ENCODE results near the gene TFF1.

Gene TFF1

DNA sequence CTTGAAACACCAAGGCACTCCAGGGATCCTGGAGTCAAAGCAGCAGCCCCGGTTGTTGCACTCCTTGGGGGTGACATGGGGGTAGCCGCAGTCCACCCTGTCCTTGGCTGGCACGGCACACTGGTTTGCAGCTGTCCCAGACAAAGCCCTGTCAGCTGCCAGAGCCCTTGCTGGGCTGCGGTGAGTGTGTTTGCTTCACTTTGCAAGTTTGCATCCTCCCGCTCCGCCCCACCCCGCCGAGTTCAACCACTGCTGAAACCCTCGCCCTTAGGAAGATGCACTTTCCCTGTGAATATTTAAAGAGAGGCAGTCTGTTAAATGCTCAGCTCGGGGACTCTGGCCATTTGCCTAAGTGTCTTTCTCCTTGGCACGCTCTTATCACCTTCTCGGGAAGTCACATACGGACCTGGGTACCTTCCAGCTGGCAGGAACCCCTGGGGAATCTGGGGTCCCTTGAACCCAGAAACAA, 52.8 kb downstream of the TFF1 start:
- H3K27me3 ChIP-seq, result peaks cover 0 to 29% (median 0%) of the 10 kb centered on the region in 11 experiments; a peak in 7 of 22 replicates
- peaks cover 26 to 98% (median 87%) of the 10 kb centered on the region in 10 experiments for H3K4me1 ChIP-seq
- peak in 3 of 11 experiments; percentile 42 to 78 (median 77); a peak in 4 of 22 replicates for TF ChIP-seq Cebpa-rat (IDR thresholded peaks at IDR 0.05)
- H3K9ac ChIP-seq, result peak overlapping the region in 5 of 11 experiments; percentile 15 to 66 (median 60); a peak in 10 of 22 replicates
- no peaks in the 10 kb centered on the region for H3K36me3 ChIP-seq
- H4K20me1 ChIP-seq, result no peaks in the 10 kb centered on the region; a peak in 1 of 22 replicates
- H3K9me3 ChIP-seq (replicated peaks in 1 of 11), result no peaks in the 10 kb centered on the region
- H3K27ac ChIP-seq, result peak overlapping the region in 4 of 11 experiments; percentile 65 to 68 (median 67); a peak in 10 of 22 replicates
- H3K4me3 ChIP-seq, result no peak overlapping the region
- H3K4me2 ChIP-seq, result peak overlapping the region; percentile 15 to 85 (median 79)

DNA sequence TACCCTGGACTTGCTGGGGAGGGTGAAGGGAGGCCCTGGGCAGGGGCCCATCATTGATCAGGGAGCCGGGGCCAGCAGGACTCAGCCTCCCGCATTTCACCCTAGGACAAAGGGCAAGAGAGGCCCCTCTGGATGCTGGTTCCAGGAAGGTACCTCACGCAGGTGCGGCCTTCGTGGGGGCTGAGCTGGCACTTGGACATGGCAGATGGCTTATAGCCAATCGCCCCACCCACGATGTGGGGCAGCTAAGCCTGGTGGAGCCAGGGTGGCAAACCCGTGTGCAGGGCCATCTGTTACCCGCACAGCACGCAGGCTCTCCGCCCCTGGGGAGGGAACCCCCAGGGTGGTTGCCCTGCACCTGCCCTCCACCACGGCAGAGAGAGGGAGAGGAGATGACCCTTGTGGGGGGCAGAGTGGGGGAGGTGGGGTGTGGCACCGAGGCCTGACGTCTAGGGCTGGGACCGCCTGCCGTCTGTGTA, 53.7 kb downstream of the TFF1 start:
- H3K27ac ChIP-seq, result peak overlapping the region in 4 of 11 experiments; percentile 54 to 68 (median 66); a peak in 5 of 22 replicates
- no peaks in the 10 kb centered on the region for H3K36me3 ChIP-seq
- H4K20me1 ChIP-seq, result no peaks in the 10 kb centered on the region; a peak in 1 of 22 replicates
- peak overlapping the region in 4 of 11 experiments; percentile 54 to 66 (median 62); a peak in 6 of 22 replicates for H3K9ac ChIP-seq
- H3K4me1 ChIP-seq, result peaks cover 33 to 98% (median 87%) of the 10 kb centered on the region in 10 experiments
- peaks cover 0 to 29% (median 0%) of the 10 kb centered on the region in 11 experiments; a peak in 7 of 22 replicates for H3K27me3 ChIP-seq
- TF ChIP-seq Cebpa-rat (IDR thresholded peaks at IDR 0.05), result no peak
- no peaks in the 10 kb centered on the region for H3K9me3 ChIP-seq (replicated peaks in 1 of 11)
- H3K4me3 ChIP-seq, result no peak overlapping the region
- H3K4me2 ChIP-seq, result peak overlapping the region in 10 of 11 experiments; percentile 15 to 85 (median 80); a peak in 18 of 22 replicates
